Type B pancreatic cell (in vitro differentiated cells): Measurements from ENCODE around the gene CALML6. TPM values are rescaled to one million over a fixed set of nuclear protein-coding genes. Genes with fewer than 3 reads are reported as not detected.
"Not testable (repeated sequence)": the region's sequence is repeated elsewhere in the genome, so short reads cannot be mapped to it uniquely, and the experiment has no call there.

Experiments used
- DNase-seq: peaks from one replicate; pipeline ENCODE4 v3.0.0; 2021; ENCODE audit warnings: mixed read lengths; ENCODE audit not compliant: unreplicated experiment; ENCODE audit errors: extremely low spot score
- H3K27ac Mint-ChIP-seq: 2 replicates; pipeline ENCODE4 v1.8.0; 2021; ENCODE audit warnings: mild to moderate bottlenecking, mixed read lengths
- H3K27me3 Mint-ChIP-seq: 2 replicates; pipeline ENCODE4 v1.8.0; 2021; ENCODE audit warnings: mixed read lengths
- H3K36me3 Mint-ChIP-seq: 2 replicates; pipeline ENCODE4 v1.8.0; 2021; ENCODE audit warnings: mixed read lengths
- H3K4me1 Mint-ChIP-seq: one replicate; pipeline ENCODE4 v1.8.0; 2021; ENCODE audit warnings: mixed read lengths; ENCODE audit not compliant: unreplicated experiment
- H3K4me3 Mint-ChIP-seq: 2 replicates; pipeline ENCODE4 v1.8.0; 2021; ENCODE audit warnings: mild to moderate bottlenecking, mixed read lengths
- H3K9me3 Mint-ChIP-seq: 2 replicates; pipeline ENCODE4 v1.8.0; 2021; ENCODE audit warnings: mixed read lengths
- total RNA-seq: library from RNA; stranded (reverse); gene quantifications from 2 replicates; pipeline ENCODE4 v1.2.1, GENCODE V29; 2021; ENCODE audit warnings: low replicate concordance
- TF ChIP-seq, protein P1 (sequence below): fragments of 200-600 bp; sonication (generic); conservative IDR thresholded peaks from 2 replicates; pipeline ENCODE4 v1.5.0; 2021; ENCODE audit warnings: antibody characterized with exemption, mild to moderate bottlenecking

CALML6 gene
- total RNA-seq, 1 donor from 2014 or later = 0.65 TPM

DNA sequence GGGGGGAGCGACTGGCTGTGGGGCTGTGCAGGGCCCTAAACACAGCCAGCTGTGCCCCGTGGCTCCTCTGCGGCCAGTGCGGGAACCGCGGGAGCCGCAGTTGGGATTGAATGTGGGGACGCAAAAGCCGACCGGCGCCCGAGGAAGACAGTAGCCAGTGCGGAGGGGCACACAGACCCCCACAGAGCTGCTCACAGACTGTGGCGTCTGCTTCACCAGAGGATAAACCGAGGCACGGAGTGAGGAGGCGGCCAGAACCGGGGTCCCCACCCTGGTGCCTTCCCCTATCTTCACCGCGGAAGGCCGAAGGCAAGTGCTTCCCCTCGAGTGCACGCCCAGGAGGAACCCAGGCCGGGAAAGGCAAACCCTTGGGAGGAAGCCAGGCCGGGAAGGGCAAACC is 12.7 kb downstream of the CALML6 start:
- no peak overlapping the region for H3K4me3 Mint-ChIP-seq
- DNase-seq = no peak
- H3K9me3 Mint-ChIP-seq = no peaks in the 10 kb centered on the region
- no peaks in the 10 kb centered on the region for H3K36me3 Mint-ChIP-seq
- H3K4me1 Mint-ChIP-seq = no peaks in the 10 kb centered on the region
- H3K27ac Mint-ChIP-seq = no peak overlapping the region
- H3K27me3 Mint-ChIP-seq = no peaks in the 10 kb centered on the region
- TF ChIP-seq, protein P1, sequence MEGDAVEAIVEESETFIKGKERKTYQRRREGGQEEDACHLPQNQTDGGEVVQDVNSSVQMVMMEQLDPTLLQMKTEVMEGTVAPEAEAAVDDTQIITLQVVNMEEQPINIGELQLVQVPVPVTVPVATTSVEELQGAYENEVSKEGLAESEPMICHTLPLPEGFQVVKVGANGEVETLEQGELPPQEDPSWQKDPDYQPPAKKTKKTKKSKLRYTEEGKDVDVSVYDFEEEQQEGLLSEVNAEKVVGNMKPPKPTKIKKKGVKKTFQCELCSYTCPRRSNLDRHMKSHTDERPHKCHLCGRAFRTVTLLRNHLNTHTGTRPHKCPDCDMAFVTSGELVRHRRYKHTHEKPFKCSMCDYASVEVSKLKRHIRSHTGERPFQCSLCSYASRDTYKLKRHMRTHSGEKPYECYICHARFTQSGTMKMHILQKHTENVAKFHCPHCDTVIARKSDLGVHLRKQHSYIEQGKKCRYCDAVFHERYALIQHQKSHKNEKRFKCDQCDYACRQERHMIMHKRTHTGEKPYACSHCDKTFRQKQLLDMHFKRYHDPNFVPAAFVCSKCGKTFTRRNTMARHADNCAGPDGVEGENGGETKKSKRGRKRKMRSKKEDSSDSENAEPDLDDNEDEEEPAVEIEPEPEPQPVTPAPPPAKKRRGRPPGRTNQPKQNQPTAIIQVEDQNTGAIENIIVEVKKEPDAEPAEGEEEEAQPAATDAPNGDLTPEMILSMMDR = no peak

DNA sequence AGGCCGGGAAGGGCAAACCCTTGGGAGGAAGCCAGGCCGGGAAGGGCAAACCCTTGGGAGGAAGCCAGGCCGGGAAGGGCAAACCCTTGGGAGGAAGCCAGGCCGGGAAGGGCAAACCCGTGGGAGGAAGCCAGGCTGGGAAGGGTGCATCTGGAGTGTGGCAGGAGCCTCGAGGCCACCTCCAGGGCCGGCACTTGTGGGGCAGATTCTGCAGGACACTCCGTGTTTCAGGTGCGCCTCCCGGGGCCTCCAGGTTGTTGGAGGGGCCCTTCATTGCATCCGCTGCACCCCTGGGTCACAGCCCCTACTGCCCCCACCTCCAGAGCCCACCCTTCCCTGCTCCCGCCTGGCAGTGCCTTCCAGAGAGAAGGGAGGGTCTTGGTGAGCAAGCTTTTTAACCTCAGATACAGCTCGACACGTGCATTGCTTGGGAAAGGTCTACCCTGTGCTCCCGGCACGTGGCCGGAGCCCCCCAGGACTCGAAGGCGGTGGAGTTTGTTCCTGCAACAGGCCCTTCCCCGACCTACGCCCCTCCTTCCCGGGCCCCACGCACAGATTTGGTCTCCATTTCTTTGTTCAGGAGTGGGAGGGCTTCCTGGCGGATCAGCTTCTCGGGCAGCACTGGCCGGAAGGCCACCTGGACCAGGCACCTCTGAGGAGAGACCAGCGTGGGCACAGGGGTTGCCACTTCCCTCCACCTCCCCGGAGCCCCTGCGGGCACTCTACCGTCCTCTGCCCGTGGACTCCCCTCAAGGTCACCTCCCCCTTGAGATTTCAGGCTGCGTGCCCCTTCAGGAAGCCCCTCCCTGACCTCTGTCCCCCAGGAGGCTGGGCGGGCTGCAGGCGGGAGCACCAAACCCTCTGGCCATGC is 13.4 kb downstream of the CALML6 start:
- Mint-ChIP-seq H3K4me3 (no peak overlapping the region), H3K36me3 (no peaks in the 10 kb centered on the region), H3K27ac (no peak overlapping the region), H3K9me3 (no peaks in the 10 kb centered on the region), H3K27me3 (no peaks in the 10 kb centered on the region), H3K4me1 (no peaks in the 10 kb centered on the region)
- no peak for DNase-seq
- TF ChIP-seq, protein P1 = no peak

DNA sequence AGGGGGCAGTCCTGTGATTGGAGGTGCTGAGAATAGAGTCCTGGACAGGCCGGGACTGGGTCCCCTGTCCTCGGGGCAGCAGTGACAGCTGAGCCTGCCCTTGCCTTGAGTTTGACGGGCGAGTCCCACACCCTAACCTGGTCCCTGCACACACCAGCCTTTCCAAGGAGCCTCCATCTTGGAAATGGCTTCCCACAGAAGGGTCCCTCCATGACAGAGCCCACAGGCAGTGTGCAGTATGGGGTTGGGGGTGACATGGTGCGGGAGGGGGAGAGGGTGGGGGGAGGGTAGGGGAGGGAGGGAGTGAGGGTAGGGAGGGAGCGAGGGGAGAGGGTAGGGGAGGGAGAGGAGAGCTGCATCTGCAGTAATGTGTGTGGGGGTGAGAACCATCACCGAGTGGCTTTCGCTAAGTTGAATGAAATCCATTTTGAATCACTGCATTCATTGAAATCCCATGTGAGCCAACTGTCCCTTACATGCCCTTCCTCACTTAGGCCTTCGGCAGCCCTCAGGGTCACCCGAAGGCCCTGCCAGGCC is 14.1 kb downstream of the CALML6 start:
- H3K9me3 Mint-ChIP-seq = no peaks in the 10 kb centered on the region
- no peaks in the 10 kb centered on the region for H3K27me3 Mint-ChIP-seq
- no peak overlapping the region for H3K4me3 Mint-ChIP-seq
- TF ChIP-seq, protein P1 = no peak
- DNase-seq = no peak
- no peak overlapping the region for H3K27ac Mint-ChIP-seq
- no peaks in the 10 kb centered on the region for H3K4me1 Mint-ChIP-seq
- no peaks in the 10 kb centered on the region for H3K36me3 Mint-ChIP-seq

DNA sequence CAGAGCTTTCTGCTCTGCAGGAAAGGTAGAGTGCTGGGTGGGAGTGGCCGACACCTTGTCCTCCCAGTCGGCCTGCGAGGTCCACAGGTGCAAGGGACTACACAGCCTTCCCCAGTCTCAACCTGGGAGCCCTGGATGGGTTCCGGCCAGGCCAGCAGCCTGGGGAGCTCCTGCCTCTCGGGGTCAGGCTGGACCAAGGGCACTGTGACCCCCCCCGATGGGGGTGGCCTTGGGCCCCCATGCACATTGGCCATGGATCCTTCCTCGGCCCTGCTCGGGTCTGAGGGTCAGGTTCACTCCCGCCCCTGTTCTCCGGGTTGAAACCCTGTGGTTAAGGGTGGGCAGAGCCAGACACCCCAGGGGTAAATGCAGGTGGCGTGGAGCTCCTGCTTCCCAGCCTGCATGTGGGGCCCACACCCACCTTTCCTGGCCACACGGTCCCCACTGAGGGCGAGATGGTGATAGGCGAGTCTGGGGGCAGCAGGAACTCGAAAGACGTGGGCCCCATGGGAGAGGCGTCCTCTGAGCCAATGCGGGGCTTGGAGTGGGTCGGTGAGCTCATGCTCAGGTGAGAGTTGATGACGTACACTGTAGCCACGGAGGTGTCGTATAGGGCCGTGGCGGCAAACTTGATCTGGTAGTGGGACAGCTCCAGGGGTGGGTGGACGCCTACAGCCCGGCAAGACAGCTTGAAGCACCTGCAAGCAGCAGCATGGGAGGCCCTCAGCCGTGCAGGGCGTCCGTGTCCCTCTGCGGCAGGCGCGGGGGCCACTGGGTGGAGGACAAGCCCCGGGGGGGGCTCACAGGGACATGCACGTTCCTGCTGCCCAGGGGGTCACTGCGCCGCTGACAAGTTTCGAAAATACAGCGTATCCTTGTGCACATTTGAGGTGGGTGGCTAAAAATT is 14.8 kb downstream of the CALML6 start:
- no peak overlapping the region for H3K4me3 Mint-ChIP-seq
- H3K27ac Mint-ChIP-seq = no peak overlapping the region
- no peaks in the 10 kb centered on the region for H3K9me3 Mint-ChIP-seq

DNA sequence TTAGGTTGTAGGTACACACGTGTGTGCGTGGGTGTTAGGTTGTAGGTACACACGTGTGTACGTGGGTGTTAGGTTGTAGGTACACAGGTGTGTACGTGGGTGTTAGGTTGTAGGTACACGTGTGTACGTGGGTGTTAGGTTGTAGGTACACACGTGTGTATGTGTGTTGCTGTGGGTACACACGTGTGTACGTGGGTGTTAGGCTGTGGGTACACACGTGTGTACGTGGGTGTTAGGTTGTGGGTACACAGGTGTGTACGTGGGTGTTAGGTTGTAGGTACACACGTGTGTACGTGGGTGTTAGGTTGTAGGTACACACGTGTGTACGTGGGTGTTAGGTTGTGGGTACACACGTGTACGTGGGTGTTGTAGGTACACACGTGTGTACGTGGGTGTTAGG is 19.8 kb downstream of the CALML6 start:
- H3K4me1 Mint-ChIP-seq, H3K9me3 Mint-ChIP-seq, H3K36me3 Mint-ChIP-seq, H3K27ac Mint-ChIP-seq, H3K4me3 Mint-ChIP-seq, DNase-seq, H3K27me3 Mint-ChIP-seq: not testable (repeated sequence)

More for the DNA sequence above, 14.8 kb downstream of the CALML6 start:
- DNase-seq = peak; percentile 68
- TF ChIP-seq, protein P1 = no peak
- Mint-ChIP-seq H3K27me3 (no peaks in the 10 kb centered on the region), H3K4me1 (no peaks in the 10 kb centered on the region), H3K36me3 (no peaks in the 10 kb centered on the region)
